Activated T-helper 1 cell treated with anti-CD3 and anti-CD28 coated beads, Interleukin-2, amount 50 U/mL, for 16 hours (primary cell): ENCODE measurements around the gene RNF38.
"Not testable (repeated sequence)": the region's sequence is repeated elsewhere in the genome, so short reads cannot be mapped to it uniquely, and the experiment has no call there.

Source experiments
- DNase-seq, 2 donors: peaks; one replicate each; pipeline ENCODE4 v3.0.0-alpha.2; 2020; ENCODE audit warnings: low read depth in 1 of 2, low spot score in 1 of 2

RNF38 gene

GRCh38 chr9:36294996-36295395, 105.1 kb downstream of the RNF38 start:
- DNase-seq = not testable (repeated sequence)

- DNase-seq = no peak
These were observed 106.2 kb downstream of the RNF38 start for GRCh38 chr9:36293918-36294317.

- no peak for DNase-seq
These were observed 106.9 kb downstream of the RNF38 start for GRCh38 chr9:36293171-36293570.

GRCh38 chr9:36292641-36293040, 107.4 kb downstream of the RNF38 start:
- no peak for DNase-seq

GRCh38 chr9:36290996-36291395, 109.1 kb downstream of the RNF38 start:
- no peak for DNase-seq

GRCh38 chr9:36289836-36290435, 110.1 kb downstream of the RNF38 start:
- no peak for DNase-seq

- DNase-seq = no peak
These were observed 112.0 kb downstream of the RNF38 start for GRCh38 chr9:36288070-36288469.
